Measurements from ENCODE around the gene ZBTB45.
A peak's percentile ranks its signal among the peaks of the same experiment; 100 is the strongest.
"Not testable (repeated sequence)": the region's sequence is repeated elsewhere in the genome, so short reads cannot be mapped to it uniquely, and the experiment has no call there.

Gene ZBTB45

DNA sequence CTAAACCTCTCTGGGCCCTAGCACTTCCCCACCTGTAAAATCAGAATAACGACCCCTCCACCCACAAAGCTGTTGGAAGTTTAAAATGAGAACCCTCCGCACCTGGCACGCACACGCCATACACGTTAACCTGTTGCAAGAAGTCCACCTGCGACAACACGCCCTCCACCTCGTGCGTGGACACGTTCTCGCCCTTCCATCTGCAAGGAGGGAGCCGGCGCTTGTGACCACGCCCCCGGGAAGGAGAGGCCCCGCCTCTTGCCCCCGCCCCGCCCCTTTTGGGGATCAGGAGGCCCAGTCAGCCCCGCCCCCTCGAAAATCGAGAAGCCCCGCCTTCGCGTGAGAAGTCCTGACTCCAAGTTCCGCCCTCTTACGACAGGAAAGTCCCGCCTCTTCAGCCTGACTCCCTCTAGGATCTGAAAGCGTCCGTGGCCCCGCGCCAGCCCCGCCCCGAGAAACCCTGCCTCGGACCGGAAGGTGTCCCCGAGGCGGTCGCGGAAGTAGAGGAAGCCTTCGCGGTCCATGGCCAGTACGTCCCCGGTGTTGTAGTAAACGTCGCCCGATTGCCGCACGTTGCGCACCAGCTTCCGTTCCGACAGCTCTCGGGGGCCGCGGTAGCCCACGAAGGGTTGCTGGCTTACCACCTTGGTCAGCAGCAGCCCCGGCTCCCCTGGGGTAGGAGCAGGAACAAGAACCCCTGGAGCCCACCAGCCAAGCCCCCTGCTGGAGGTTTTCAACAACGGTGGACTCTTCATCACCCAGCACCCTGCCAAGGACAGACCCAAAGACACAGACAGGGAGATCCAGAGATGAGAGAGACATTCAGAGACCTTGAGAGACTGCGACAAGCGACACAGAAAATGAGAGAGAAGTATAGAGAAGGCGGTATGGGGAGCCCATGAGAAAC is 20.3 kb downstream of the ZBTB45 start:
- Histone ChIP-seq H3K4me3 (ENCODE audit: low read length) (peak overlapping the region; percentile 51), H3K36me3 (ENCODE audit: insufficient read depth, low read length) (no peaks in the 10 kb centered on the region), H3K9me3 (ENCODE audit: low read length) (no peaks in the 10 kb centered on the region), H3K27me3 (ENCODE audit: insufficient read depth, low read length) (no peaks in the 10 kb centered on the region), H3K4me1 (ENCODE audit: insufficient read depth, low read length) (peaks cover 12% of the 10 kb centered on the region), H2AFZ (ENCODE audit: low read depth, low read length) (peak overlapping the region; percentile 42)

DNA sequence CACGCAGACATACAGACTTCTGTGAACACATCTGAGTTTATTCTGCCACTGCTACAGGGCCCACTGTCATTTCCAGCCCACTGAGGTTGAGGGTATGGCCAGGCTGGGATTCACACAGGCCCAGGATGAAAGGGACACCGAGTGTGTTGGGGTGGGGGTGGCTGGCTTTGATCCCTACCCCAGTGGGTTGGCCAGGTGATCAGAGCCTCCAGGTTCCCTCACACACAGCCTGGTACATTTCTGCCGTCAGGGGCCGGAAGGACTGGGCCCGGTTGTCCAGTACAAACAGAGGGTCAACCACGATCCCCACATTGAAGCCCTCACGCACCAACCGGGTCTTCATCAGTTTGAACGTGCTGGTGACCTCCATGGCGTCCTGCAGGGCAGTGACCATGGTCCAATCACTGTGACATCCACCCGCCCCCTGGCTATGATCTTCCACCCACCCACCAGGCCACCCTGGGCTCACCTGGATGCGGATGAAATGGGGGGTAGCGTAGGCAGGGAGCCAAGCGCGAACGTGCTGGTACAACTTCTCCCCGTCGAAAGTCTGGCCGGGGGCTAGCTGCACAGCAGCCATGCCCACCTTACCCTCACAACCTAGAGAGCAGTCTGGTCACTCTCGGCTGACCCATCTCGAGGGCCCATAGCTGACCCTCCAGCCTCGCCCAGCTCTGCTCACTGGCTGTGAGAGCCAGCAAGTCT is 21.1 kb downstream of the ZBTB45 start:
- peaks cover 12% of the 10 kb centered on the region for H3K4me1 ChIP-seq (ENCODE audit: insufficient read depth, low read length)
- H3K4me3 ChIP-seq (ENCODE audit: low read length), result peak overlapping the region; percentile 51
- no peaks in the 10 kb centered on the region for H3K36me3 ChIP-seq (ENCODE audit: insufficient read depth, low read length)
- H2AFZ ChIP-seq (ENCODE audit: low read depth, low read length), result peak overlapping the region; percentile 42
- H3K9me3 ChIP-seq (ENCODE audit: low read length), result no peaks in the 10 kb centered on the region
- H3K27me3 ChIP-seq (ENCODE audit: insufficient read depth, low read length), result no peaks in the 10 kb centered on the region

GRCh38 chr19:58497634-58498170 is 21.9 kb downstream of the ZBTB45 start:
- Histone ChIP-seq H3K4me3 (ENCODE audit: low read length) (no peak overlapping the region), H2AFZ (ENCODE audit: low read depth, low read length) (no peak overlapping the region), H3K36me3 (ENCODE audit: insufficient read depth, low read length) (no peaks in the 10 kb centered on the region), H3K9me3 (ENCODE audit: low read length) (no peaks in the 10 kb centered on the region), H3K4me1 (ENCODE audit: insufficient read depth, low read length) (peaks cover 12% of the 10 kb centered on the region), H3K27me3 (ENCODE audit: insufficient read depth, low read length) (no peaks in the 10 kb centered on the region)

DNA sequence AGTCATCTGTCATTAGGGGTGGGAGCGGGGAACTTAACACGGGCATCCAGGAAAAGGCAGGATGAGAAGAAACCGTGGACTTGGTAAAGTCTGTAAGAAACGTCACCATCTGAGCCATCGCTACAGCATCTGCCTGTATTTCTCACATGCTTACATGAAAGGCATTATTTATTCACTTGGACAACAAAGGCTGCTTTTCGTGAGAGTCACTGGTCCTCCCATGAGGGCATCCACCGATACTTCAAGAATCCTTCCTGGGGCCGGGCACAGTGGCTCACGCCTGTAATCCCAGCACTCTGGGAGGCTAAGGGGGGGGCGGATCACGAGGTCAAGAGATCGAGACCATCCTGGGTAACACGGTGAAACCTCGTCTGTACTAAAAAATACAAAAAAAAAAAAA is 27.3 kb downstream of the ZBTB45 start:
- no peak overlapping the region for H3K4me3 ChIP-seq (ENCODE audit: low read length)

GRCh38 chr19:58491393-58491792 is 28.2 kb downstream of the ZBTB45 start:
- H3K36me3 ChIP-seq (ENCODE audit: insufficient read depth, low read length), result no peaks in the 10 kb centered on the region
- no peak overlapping the region for H2AFZ ChIP-seq (ENCODE audit: low read depth, low read length)
- H3K27me3 ChIP-seq (ENCODE audit: insufficient read depth, low read length), result no peaks in the 10 kb centered on the region
- H3K4me3 ChIP-seq (ENCODE audit: low read length), result no peak overlapping the region
- H3K9me3 ChIP-seq (ENCODE audit: low read length), result no peaks in the 10 kb centered on the region
- H3K4me1 ChIP-seq (ENCODE audit: insufficient read depth, low read length), result no peaks in the 10 kb centered on the region

More for the DNA sequence above, 27.3 kb downstream of the ZBTB45 start:
- no peaks in the 10 kb centered on the region for H3K4me1 ChIP-seq (ENCODE audit: insufficient read depth, low read length)
- no peaks in the 10 kb centered on the region for H3K36me3 ChIP-seq (ENCODE audit: insufficient read depth, low read length)
- H3K27me3 ChIP-seq (ENCODE audit: insufficient read depth, low read length), result no peaks in the 10 kb centered on the region
- no peaks in the 10 kb centered on the region for H3K9me3 ChIP-seq (ENCODE audit: low read length)
- H2AFZ ChIP-seq (ENCODE audit: low read depth, low read length), result no peak overlapping the region

GRCh38 chr19:58484349-58484748 is 35.3 kb downstream of the ZBTB45 start:
- not testable (repeated sequence) for H3K4me1 ChIP-seq (ENCODE audit: insufficient read depth, low read length); H3K9me3 ChIP-seq (ENCODE audit: low read length); H2AFZ ChIP-seq (ENCODE audit: low read depth, low read length); H3K4me3 ChIP-seq (ENCODE audit: low read length); H3K27me3 ChIP-seq (ENCODE audit: insufficient read depth, low read length)
- peaks cover 12% of the 10 kb centered on the region for H3K36me3 ChIP-seq (ENCODE audit: insufficient read depth, low read length)

DNA sequence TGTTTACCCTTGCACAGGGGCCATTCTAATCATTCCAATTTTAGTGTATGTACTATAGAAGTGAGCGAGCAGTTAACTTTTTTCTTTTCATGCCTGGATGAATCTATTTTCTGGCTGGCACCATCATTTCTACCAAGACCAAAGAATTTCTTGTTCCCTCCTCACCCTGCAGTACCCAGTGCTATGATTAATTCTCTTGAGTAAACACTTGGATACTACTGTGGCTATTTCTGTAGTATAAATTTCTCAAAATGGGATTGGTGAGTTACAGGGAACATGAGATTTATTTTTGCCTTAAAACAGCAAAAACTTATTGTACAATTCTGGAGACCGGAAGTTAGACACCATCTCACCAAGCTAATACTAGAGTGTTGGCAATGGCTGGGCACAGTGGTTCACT is 35.8 kb downstream of the ZBTB45 start:
- Histone ChIP-seq H3K27me3 (ENCODE audit: insufficient read depth, low read length) (no peaks in the 10 kb centered on the region), H3K36me3 (ENCODE audit: insufficient read depth, low read length) (peaks cover 17% of the 10 kb centered on the region), H3K4me3 (ENCODE audit: low read length) (no peak overlapping the region), H3K4me1 (ENCODE audit: insufficient read depth, low read length) (no peaks in the 10 kb centered on the region), H2AFZ (ENCODE audit: low read depth, low read length) (no peak overlapping the region), H3K9me3 (ENCODE audit: low read length) (no peaks in the 10 kb centered on the region)

DNA sequence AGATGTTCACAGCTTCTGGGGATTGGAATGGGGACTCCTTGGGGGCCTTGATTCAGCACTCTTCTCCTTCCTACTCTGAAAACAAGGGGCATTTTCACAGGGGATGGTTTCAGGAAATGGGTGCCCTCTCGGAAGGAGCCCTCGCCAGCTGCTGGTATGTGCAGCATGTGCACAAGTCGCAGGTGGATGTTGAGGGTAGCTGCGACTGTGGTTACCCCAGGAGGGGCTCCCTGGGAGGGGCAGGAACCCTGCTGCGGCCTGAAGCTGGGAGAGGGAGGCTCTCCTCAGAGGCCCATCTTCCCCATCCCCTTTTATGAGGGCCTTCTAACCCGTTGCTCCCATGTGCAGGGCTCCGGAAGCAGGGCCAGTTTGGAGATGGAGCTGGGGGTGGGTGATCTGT is 37.2 kb downstream of the ZBTB45 start:
- H3K4me1 ChIP-seq (ENCODE audit: insufficient read depth, low read length), result no peaks in the 10 kb centered on the region
- H3K36me3 ChIP-seq (ENCODE audit: insufficient read depth, low read length), result peaks cover 23% of the 10 kb centered on the region
- no peaks in the 10 kb centered on the region for H3K27me3 ChIP-seq (ENCODE audit: insufficient read depth, low read length)
- H3K9me3 ChIP-seq (ENCODE audit: low read length), result no peaks in the 10 kb centered on the region
- H3K4me3 ChIP-seq (ENCODE audit: low read length), result no peak overlapping the region
- no peak overlapping the region for H2AFZ ChIP-seq (ENCODE audit: low read depth, low read length)

DNA sequence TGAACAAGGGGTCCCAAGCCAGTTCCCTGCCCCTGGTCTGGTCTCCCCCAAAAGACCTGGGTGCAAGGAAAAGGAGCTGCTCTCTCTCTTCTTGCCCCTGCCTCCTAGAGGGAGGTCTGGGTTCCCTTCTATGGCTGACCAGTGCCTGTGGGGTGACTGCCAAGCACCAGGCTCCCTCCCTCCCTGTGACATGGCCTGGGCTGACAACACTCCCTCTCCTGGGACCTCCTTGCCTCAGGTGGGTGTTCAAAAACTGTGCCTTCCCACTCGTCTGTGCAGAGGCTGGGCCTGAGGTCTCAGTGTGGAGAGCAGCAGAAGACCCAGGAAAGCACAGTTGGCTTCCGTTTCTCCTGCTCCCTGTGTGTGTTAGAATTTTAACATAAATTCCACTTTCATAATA is 38.8 kb downstream of the ZBTB45 start:
- H2AFZ ChIP-seq (ENCODE audit: low read depth, low read length), result no peak overlapping the region
- H3K9me3 ChIP-seq (ENCODE audit: low read length), result no peaks in the 10 kb centered on the region
- no peak overlapping the region for H3K4me3 ChIP-seq (ENCODE audit: low read length)
- no peaks in the 10 kb centered on the region for H3K27me3 ChIP-seq (ENCODE audit: insufficient read depth, low read length)
- H3K36me3 ChIP-seq (ENCODE audit: insufficient read depth, low read length), result peaks cover 23% of the 10 kb centered on the region
- peaks cover 7% of the 10 kb centered on the region for H3K4me1 ChIP-seq (ENCODE audit: insufficient read depth, low read length)

DNA sequence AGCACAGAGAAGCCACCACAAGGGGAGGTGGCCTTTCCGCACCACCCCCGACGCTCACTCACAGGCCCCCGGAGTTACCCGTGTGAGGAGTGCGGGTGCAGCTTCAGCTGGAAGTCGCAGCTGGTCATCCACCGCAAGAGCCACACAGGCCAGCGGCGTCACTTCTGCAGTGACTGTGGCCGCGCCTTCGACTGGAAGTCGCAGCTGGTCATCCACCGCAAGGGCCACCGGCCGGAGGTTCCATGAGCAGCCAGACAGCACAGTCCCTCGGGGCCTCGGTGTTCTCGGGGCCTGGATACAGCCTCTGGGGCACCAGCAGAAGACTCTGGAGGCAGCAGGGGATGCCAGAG is 39.2 kb downstream of the ZBTB45 start:
- Histone ChIP-seq H3K4me3 (ENCODE audit: low read length) (no peak overlapping the region), H3K36me3 (ENCODE audit: insufficient read depth, low read length) (peaks cover 23% of the 10 kb centered on the region), H2AFZ (ENCODE audit: low read depth, low read length) (no peak overlapping the region), H3K4me1 (ENCODE audit: insufficient read depth, low read length) (peaks cover 7% of the 10 kb centered on the region), H3K9me3 (ENCODE audit: low read length) (no peaks in the 10 kb centered on the region), H3K27me3 (ENCODE audit: insufficient read depth, low read length) (no peaks in the 10 kb centered on the region)

GRCh38 chr19:58479736-58480480 is 39.7 kb downstream of the ZBTB45 start:
- H3K4me1 ChIP-seq (ENCODE audit: insufficient read depth, low read length), result peaks cover 12% of the 10 kb centered on the region
- H3K36me3 ChIP-seq (ENCODE audit: insufficient read depth, low read length), result peaks cover 23% of the 10 kb centered on the region
- no peaks in the 10 kb centered on the region for H3K27me3 ChIP-seq (ENCODE audit: insufficient read depth, low read length)
- no peak overlapping the region for H3K4me3 ChIP-seq (ENCODE audit: low read length)
- H2AFZ ChIP-seq (ENCODE audit: low read depth, low read length), result no peak overlapping the region
- H3K9me3 ChIP-seq (ENCODE audit: low read length), result no peaks in the 10 kb centered on the region

- H3K36me3 ChIP-seq (ENCODE audit: insufficient read depth, low read length), result peaks cover 23% of the 10 kb centered on the region
- no peaks in the 10 kb centered on the region for H3K9me3 ChIP-seq (ENCODE audit: low read length)
- peaks cover 16% of the 10 kb centered on the region for H3K4me1 ChIP-seq (ENCODE audit: insufficient read depth, low read length)
- no peak overlapping the region for H3K4me3 ChIP-seq (ENCODE audit: low read length)
- no peak overlapping the region for H2AFZ ChIP-seq (ENCODE audit: low read depth, low read length)
- no peaks in the 10 kb centered on the region for H3K27me3 ChIP-seq (ENCODE audit: insufficient read depth, low read length)
Measured at GRCh38 chr19:58479303-58479702, 40.3 kb downstream of the ZBTB45 start.

GRCh38 chr19:58477871-58478270 is 41.7 kb downstream of the ZBTB45 start:
- peaks cover 33% of the 10 kb centered on the region for H3K36me3 ChIP-seq (ENCODE audit: insufficient read depth, low read length)
- peaks cover 16% of the 10 kb centered on the region for H3K4me1 ChIP-seq (ENCODE audit: insufficient read depth, low read length)
- H3K27me3 ChIP-seq (ENCODE audit: insufficient read depth, low read length), result no peaks in the 10 kb centered on the region
- no peak overlapping the region for H3K4me3 ChIP-seq (ENCODE audit: low read length)
- H2AFZ ChIP-seq (ENCODE audit: low read depth, low read length), result no peak overlapping the region
- no peaks in the 10 kb centered on the region for H3K9me3 ChIP-seq (ENCODE audit: low read length)
